HG02759 (cell line): Measurements from ENCODE around the gene NUP214.

Source experiments
- ATAC-seq: cut with Tn5 transposase; IDR thresholded peaks from one replicate; pipeline ENCODE4 v1.9.1; 2021; ENCODE audit warnings: mild to moderate bottlenecking, moderate library complexity; ENCODE audit not compliant: unreplicated experiment

The NUP214 gene

GRCh38 chr9:131125288-131126058 is at the start of gene NUP214:
NUP214 (plus strand) TSS chr9:131125586; CDS start chr9:131125705, 119 bp downstream.
- ATAC-seq = peak; percentile 97

- no peak for ATAC-seq
These were observed 48.8 kb upstream of the NUP214 start for GRCh38 chr9:131076347-131077195.

- no peak for ATAC-seq
These were observed 46.7 kb upstream of the NUP214 start for GRCh38 chr9:131078427-131079366.

GRCh38 chr9:131080589-131080988 is 44.8 kb upstream of the NUP214 start:
- ATAC-seq = no peak

- ATAC-seq = no peak
These were observed 43.5 kb upstream of the NUP214 start for GRCh38 chr9:131081868-131082267.

- ATAC-seq = no peak
These were observed 42.4 kb upstream of the NUP214 start for GRCh38 chr9:131082774-131083512.

GRCh38 chr9:131084661-131085369 is 40.6 kb upstream of the NUP214 start:
- no peak for ATAC-seq

DNA sequence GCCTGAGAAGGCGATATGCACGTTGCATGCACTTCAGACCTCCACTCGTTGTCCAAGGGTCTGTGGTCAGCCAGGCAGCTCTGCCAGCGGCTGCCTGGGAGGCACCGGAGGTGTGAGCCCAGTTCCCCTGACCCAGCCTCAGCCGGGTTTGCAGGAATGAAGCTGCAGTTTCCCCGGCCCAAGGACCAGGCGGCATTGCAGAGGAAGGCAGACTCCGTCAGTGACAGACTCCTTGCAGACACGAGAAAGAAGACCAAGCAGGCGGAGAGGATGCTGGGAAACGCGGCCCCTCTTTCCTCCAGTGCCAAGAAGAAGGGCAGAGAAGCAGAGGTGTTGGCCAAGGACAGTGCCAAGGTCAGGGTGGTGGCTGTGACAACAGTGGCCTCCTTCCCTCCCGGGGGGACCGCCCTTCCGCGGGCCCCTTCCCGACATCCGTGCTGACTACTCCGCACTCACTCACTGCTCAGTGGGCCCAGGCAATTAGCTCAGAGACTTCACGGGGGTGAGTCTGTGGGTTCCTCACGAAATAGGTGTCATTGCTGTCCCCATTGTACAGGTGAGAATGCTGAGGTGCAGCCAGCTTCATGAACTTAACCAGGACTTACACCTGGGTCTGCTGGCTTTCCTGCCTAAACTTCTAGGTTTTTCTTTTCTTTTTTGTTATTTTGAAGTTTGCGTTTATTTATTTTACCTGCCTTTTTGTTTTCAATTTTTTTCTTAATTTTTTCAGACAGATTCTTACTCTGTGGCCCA is 39.8 kb upstream of the NUP214 start:
- no peak for ATAC-seq

- no peak for ATAC-seq
These were observed 38.0 kb upstream of the NUP214 start for GRCh38 chr9:131087354-131087893.

DNA sequence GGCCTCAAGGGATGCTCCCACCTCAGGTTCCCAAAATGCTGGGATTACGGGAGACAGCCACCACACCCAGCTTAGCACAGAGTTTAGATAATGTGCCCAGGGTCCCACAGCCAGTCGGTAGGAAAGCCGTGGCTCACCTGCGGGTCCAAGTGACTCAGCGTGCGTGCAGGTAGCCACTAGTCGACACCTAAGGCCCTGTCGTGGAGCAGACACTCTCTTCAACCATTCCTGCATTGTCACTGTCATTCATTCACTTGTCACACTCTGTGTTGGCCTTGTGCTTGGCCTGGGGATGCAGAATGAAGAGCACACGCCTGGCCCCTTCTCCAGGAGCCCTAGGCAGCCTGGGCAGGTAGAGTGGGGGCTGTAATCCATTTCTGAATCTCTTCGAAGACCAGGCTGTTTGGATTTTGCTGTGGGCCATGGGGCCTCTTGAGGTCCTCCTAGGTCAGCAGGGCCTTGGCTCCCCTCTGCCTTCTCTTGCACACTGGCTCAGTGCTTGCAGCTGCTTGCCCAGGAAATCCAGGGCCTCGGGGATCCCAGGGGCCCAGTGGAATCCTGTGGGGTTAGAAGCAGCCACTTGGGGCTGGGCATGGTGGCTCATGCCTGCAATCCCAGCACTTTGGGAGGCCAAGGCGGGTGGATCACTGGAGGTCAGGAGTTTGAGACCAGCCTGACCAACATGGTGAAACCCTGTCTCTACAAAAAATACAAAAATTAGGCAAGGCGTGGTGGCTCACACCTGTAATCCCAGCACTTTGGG is 35.2 kb upstream of the NUP214 start:
- no peak for ATAC-seq

DNA sequence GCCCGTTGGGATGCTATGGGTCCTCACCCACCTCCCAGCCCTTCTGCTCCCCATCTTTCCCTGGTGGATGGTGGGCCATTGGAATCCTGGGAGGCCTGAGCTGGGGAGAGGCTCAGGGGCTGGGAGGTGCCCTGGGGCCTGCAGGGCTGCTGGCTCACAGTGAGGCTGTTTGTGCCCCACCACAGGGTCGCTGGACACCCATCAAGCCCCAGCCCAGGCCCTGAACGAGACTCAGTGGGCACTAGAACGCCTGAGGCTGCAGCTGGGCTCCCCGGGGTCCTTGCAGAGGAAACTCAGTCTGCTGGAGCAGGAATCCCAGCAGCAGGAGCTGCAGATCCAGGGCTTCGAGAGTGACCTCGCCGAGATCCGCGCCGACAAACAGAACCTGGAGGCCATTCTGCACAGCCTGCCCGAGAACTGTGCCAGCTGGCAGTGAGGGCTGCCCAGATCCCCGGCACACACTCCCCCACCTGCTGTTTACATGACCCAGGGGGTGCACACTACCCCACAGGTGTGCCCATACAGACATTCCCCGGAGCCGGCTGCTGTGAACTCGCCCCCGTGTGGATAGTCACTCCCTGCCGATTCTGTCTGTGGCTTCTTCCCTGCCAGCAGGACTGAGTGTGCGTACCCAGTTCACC is 33.9 kb upstream of the NUP214 start:
- ATAC-seq = no peak

- ATAC-seq = no peak
These were observed 33.4 kb upstream of the NUP214 start for GRCh38 chr9:131092030-131092429.

DNA sequence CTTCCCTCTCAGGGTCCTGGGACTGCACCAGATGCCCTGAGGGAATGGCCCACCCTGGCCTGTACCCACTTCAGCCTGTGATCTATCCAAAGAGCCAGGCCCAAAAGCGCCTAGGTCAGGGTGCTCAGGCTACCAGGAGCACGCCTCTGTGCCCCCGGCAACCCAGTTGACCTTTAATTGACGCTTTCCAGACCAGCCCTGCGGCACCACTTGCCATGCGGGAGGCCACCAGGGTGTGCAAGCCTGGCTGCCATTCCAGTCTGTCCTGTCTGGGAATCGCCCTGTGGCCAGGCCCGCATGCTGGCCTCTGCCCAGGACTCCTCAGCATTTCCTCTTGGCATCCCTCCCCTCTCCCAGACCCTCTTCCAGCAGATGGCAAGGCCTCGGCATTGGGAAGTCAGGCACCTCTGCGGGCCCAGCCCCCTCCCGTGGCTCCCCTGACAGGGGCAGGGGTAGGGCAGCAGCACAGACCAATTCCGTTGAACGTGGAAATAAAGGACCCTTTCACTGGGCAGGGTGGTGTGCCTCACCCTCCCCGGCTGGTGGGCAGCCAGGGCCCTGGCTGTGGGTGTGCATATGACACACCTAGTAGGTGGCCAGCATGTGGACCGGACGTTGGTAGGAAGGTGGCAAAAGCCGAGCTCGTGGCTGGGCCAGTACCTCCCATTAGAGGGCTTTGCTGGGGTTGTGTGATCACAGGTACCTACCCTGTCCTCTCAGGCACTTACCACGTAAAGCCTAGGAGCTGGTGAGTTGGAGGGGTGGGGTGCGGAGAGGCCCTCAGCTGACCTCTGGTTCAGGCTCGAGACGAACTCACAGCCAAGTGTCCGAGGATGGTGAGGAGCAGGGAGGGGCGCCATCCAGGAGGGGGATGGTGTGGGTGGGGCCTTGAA is 32.6 kb upstream of the NUP214 start:
- no peak for ATAC-seq

- no peak for ATAC-seq
These were observed 31.4 kb upstream of the NUP214 start for GRCh38 chr9:131094015-131094414.

DNA sequence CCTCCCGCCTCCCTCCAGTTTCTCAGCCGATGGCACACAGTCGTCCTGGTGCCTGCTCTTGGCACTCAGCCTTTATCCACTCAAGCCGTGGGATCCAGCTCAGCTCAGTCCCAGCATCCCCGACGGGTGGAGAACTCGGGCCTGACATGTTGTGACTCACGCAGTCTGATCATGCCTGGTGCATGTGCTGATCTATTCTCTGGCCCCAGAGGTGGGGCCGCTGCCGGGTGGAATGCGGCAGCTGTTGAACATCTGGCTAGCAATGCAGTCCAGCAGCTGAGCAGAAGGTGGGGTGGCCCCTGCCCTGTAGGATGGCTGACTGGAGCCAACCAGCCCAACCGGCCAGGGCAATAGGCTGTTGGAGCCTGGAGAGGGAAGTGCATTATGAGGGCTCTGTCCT is 30.8 kb upstream of the NUP214 start:
- no peak for ATAC-seq

GRCh38 chr9:131095666-131096268 is 29.6 kb upstream of the NUP214 start:
- no peak for ATAC-seq
